ENCODE measurements around the gene HOXA10.

GRCh38 chr7:27141137-27141922 is 32.8 kb downstream of the HOXA10 start:
- TF ChIP-seq CTCF (IDR thresholded peaks at IDR 0.05) (no peak), POLR2A (IDR thresholded peaks at IDR 0.05) (no peak), EP300 (IDR thresholded peaks at IDR 0.05) (no peak)
